Vagina (tissue), 2 donors: ENCODE data around the gene MRPS27. TPM values are rescaled to one million over a fixed set of nuclear protein-coding genes. Genes with fewer than 3 reads are reported as not detected.

Source experiments
- DNase-seq, 2 donors: peaks; one replicate each; pipeline ENCODE4 v3.0.0-alpha.2; 2017; ENCODE audit errors: extremely low spot score in 2 of 2
- H3K27ac ChIP-seq: fragments of 200-600 bp; sonication (generic); one replicate; pipeline ENCODE4 v1.5.1; 2019
- H3K27me3 ChIP-seq: fragments of 200-600 bp; sonication (generic); one replicate; pipeline ENCODE4 v1.5.1; 2019
- H3K36me3 ChIP-seq, 2 donors: fragments of 200-600 bp; sonication (generic); one replicate each; pipeline ENCODE4 v1.5.1; 2017 to 2019
- H3K4me1 ChIP-seq: fragments of 200-600 bp; sonication (generic); one replicate; pipeline ENCODE4 v1.5.1; 2019
- H3K4me3 ChIP-seq, 2 donors: fragments of 200-600 bp; sonication (generic); 1 replicate in 1 of 2; 2 replicates in 1 of 2; pipeline ENCODE4 v1.5.1; 2016 to 2019
- H3K9me3 ChIP-seq: fragments of 200-600 bp; sonication (generic); one replicate; pipeline ENCODE4 v1.5.1; 2019
- POLR2A ChIP-seq, 2 donors: fragments of 450-650 bp; IDR thresholded peaks; one replicate each; pipeline ENCODE4 v1.6.1; 2017; ENCODE audit warnings: antibody characterized with exemption in 2 of 2, mild to moderate bottlenecking in 2 of 2, moderate library complexity in 2 of 2
- POLR2AphosphoS5 ChIP-seq, 2 donors: sonication (generic); formaldehyde crosslinking; IDR thresholded peaks; one replicate each; pipeline ENCODE4 v1.9.0; 2017; ENCODE audit warnings: antibody characterized with exemption in 2 of 2, mild to moderate bottlenecking in 2 of 2, low read depth in 1 of 2; ENCODE audit not compliant: insufficient read depth in 1 of 2
- intact Hi-C: fragments of 100-400 bp; cut with DNase I; formaldehyde crosslinking; loops from one replicate; pipeline ENCODE4 v1.15.1; 2023
- total RNA-seq: library from RNA; depleted of rRNA; stranded (reverse); fragments of >200 nt; gene quantifications from one replicate; pipeline ENCODE4 v1.2.3, GENCODE V29; 2016
- TF ChIP-seq, protein P1 (sequence below), 3 experiments: fragments of 450-650 bp in 2 of 3; fragments of 200-600 bp in 1 of 3; sonication (generic) in 1 of 3; IDR thresholded peaks; one replicate each; pipeline ENCODE4 v1.5.1; 2017 to 2019; ENCODE audit warnings: antibody characterized with exemption in 3 of 3, mild to moderate bottlenecking in 2 of 3, moderate library complexity in 2 of 3

MRPS27 gene
- total RNA-seq, 1 donor from 2014 or later: 44.9 TPM

DNA sequence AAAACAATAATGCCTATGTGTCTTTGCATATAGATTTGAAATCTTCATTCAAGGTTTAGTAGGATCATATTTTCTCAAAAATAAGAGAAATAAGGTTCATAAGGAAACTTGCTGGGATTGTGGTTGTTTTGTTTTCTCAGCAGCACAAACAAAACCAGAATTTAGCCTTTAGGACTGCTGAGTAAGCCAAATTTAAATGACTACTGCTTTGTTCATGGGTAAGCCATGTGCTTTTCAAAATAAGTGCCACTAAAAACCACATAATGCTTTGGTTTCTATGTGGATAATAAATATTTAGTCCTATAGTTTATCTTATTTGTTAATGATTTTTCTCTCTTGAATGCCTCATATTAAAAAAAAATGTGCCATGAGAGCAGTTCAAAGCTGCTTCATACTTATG is 38.9 kb upstream of the MRPS27 start:
- Histone ChIP-seq H3K27ac (no peak overlapping the region), H3K27me3 (no peaks in the 10 kb centered on the region), H3K4me3 (no peak overlapping the region), H3K4me1 (no peaks in the 10 kb centered on the region), H3K36me3 (peaks cover 0 to 17% of the 10 kb centered on the region in 2 donors), H3K9me3 (no peaks in the 10 kb centered on the region)
- DNase-seq: no peak
- TF ChIP-seq POLR2A (IDR thresholded peaks at IDR 0.05): no peak
- TF ChIP-seq, protein P1, sequence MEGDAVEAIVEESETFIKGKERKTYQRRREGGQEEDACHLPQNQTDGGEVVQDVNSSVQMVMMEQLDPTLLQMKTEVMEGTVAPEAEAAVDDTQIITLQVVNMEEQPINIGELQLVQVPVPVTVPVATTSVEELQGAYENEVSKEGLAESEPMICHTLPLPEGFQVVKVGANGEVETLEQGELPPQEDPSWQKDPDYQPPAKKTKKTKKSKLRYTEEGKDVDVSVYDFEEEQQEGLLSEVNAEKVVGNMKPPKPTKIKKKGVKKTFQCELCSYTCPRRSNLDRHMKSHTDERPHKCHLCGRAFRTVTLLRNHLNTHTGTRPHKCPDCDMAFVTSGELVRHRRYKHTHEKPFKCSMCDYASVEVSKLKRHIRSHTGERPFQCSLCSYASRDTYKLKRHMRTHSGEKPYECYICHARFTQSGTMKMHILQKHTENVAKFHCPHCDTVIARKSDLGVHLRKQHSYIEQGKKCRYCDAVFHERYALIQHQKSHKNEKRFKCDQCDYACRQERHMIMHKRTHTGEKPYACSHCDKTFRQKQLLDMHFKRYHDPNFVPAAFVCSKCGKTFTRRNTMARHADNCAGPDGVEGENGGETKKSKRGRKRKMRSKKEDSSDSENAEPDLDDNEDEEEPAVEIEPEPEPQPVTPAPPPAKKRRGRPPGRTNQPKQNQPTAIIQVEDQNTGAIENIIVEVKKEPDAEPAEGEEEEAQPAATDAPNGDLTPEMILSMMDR (IDR thresholded peaks at IDR 0.05): no peak
- no peak for TF ChIP-seq POLR2AphosphoS5 (IDR thresholded peaks at IDR 0.05; ENCODE audit: insufficient read depth in 1 of 2, low read depth in 1 of 2)
- intact Hi-C loops: no loop called here

DNA sequence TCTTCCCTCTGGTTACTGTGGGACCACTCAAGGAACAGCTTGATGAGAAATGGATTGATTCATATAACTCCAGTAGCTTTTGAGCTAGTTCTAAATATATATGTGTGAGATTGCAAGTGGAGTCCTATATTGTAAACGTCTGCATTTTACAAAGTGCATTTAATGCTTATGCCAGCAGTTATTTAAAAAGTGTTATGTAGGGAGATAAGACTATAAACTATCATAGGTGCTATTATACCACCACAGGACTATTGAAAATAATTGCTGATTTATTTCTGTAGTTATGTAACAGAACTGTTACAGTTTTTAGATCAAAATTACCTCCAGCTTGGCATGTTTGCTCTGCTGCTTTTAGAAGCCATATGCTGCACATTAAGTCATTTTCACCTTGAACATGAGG is 36.3 kb upstream of the MRPS27 start:
- Histone ChIP-seq H3K4me3 (no peak overlapping the region), H3K27ac (no peak overlapping the region), H3K4me1 (no peaks in the 10 kb centered on the region), H3K9me3 (no peaks in the 10 kb centered on the region), H3K27me3 (no peaks in the 10 kb centered on the region), H3K36me3 (peaks cover 0 to 17% of the 10 kb centered on the region in 2 donors)
- intact Hi-C loops: no loop called here
- TF ChIP-seq, protein P1 (IDR thresholded peaks at IDR 0.05): no peak
- TF ChIP-seq POLR2A (IDR thresholded peaks at IDR 0.05) (no peak), POLR2AphosphoS5 (IDR thresholded peaks at IDR 0.05; ENCODE audit: insufficient read depth in 1 of 2, low read depth in 1 of 2) (no peak)
- DNase-seq: no peak

DNA sequence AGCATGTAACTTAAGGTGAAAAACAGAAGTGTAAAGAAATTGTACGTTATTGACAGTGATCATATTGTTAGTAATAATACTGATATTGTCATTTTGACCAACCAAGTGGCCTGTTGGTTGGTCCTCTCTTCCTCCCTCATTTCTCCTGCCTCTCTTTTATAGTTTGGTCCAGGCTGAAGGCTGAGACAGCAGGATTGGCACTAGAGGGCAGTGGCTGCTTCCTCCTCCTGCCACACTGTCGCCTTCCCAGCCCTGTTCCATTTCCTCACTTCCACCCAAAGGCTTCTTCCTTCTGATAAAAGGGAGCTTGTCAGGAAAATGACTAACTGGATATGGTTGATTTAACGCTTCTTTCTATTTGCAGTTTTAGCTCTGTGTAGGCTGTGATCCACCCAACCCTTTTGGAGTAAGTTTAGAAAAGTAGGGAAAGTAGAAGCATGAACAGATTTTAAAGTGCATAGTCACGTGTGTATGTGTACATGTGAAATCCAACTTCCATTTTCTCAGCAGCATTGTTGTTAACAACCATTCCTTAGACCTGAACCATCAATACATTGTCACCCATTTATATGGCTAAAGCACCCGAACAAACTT is 35.8 kb upstream of the MRPS27 start:
- H3K4me3 ChIP-seq: no peak overlapping the region
- no peak overlapping the region for H3K27ac ChIP-seq
- no peak for DNase-seq
- no peak for TF ChIP-seq POLR2A (IDR thresholded peaks at IDR 0.05)
- TF ChIP-seq, protein P1 (IDR thresholded peaks at IDR 0.05): peak in 1 of 3 experiments; percentile 26
- no peaks in the 10 kb centered on the region for H3K4me1 ChIP-seq
- no peaks in the 10 kb centered on the region for H3K27me3 ChIP-seq
- H3K36me3 ChIP-seq: peaks cover 0 to 13% of the 10 kb centered on the region in 2 donors
- intact Hi-C loops: no loop called here
- H3K9me3 ChIP-seq: no peaks in the 10 kb centered on the region

DNA sequence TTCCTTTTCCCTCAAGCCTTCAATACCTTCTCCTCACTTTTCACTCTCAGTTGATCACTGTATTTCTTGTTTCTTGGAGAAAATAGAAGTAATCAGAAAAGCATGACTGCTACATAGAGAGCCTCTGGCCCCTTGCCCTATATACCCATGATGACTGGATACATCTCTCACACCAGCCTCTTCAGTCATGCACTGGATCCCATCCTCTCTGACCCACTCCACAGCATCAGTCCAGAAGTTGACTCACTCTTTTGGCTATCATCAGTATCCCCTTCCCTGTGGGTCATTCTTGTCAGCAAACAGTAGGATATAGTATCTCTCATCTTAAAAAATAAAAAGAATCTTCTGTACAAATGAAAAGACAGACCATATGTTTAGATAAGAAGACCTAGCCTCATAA is 33.0 kb upstream of the MRPS27 start:
- Histone ChIP-seq H3K4me3 (no peak overlapping the region), H3K4me1 (no peaks in the 10 kb centered on the region), H3K27ac (no peak overlapping the region), H3K36me3 (no peaks in the 10 kb centered on the region), H3K27me3 (no peaks in the 10 kb centered on the region), H3K9me3 (no peaks in the 10 kb centered on the region)
- DNase-seq: no peak
- intact Hi-C loops: no loop called here
- TF ChIP-seq POLR2AphosphoS5 (IDR thresholded peaks at IDR 0.05; ENCODE audit: insufficient read depth in 1 of 2, low read depth in 1 of 2) (no peak), POLR2A (IDR thresholded peaks at IDR 0.05) (no peak)
- TF ChIP-seq, protein P1 (IDR thresholded peaks at IDR 0.05): no peak

DNA sequence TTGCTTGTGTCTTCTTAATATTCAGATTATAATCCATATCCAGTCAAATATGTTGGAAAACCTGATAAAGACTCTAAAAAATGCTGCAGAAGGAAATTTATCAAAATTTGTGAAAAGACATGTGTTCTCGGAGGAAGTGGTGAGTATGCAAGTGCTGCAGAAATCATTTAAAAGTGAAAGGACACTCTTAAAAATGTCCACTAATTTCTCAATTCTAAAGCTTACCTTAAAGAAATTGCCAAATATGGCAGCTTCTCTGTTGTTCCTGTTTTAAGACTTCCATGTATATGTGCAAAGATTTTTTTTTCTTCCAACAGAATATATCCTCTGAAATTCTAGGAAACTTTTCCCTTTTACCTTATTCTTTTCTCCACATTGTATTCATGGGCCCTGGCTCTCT is 32.6 kb upstream of the MRPS27 start:
- H3K9me3 ChIP-seq: no peaks in the 10 kb centered on the region
- DNase-seq: no peak
- H3K27ac ChIP-seq: no peak overlapping the region
- TF ChIP-seq POLR2A (IDR thresholded peaks at IDR 0.05) (no peak), POLR2AphosphoS5 (IDR thresholded peaks at IDR 0.05; ENCODE audit: insufficient read depth in 1 of 2, low read depth in 1 of 2) (no peak)
- TF ChIP-seq, protein P1 (IDR thresholded peaks at IDR 0.05): no peak
- no peaks in the 10 kb centered on the region for H3K36me3 ChIP-seq
- H3K4me3 ChIP-seq: no peak overlapping the region
- intact Hi-C loops: no loop called here
- H3K27me3 ChIP-seq: no peaks in the 10 kb centered on the region
- H3K4me1 ChIP-seq: no peaks in the 10 kb centered on the region
